HCT116 (cell line): ENCODE measurements around the gene TTLL7. TPM values are rescaled to one million over a fixed set of nuclear protein-coding genes. Genes with fewer than 3 reads are reported as not detected.

Experiments used
- ATAC-seq: fragments of 200-7000 bp; cut with Tn5 transposase; 2 replicates; pipeline ENCODE4 v1.9.1; 2020; ENCODE audit warnings: mild to moderate bottlenecking, moderate library complexity
- BruUV-seq: library from RNA; stranded (reverse); fragments of 400-500 nt; replicated peaks from 2 replicates; lab custom pipeline; 2021; lab: Mats Ljungman, UMichigan
- CTCF ChIA-PET: fragments of 300-600 bp; sonication (Branson Sonifier 250); formaldehyde crosslinking; loops from one replicate; lab custom pipeline; 2021; ENCODE audit warnings: antibody characterized with exemption; lab: Charles Lee
- POLR2A ChIA-PET: fragments of 300-600, 350-600 bp; sonication (Branson Sonifier 250); formaldehyde crosslinking; loops from one replicate; lab custom pipeline; 2021; ENCODE audit warnings: antibody characterized with exemption; lab: Charles Lee
- RAD21 ChIA-PET, 2 experiments: fragments of 300-600 bp; sonication (Branson Sonifier 250); formaldehyde crosslinking; loops; one replicate each; lab custom pipeline; 2023; ENCODE audit warnings: low total read pairs in 2 of 2; ENCODE audit not compliant: uncharacterized antibody in 2 of 2, unreplicated experiment in 2 of 2, low non-redundant PET in 1 of 2; lab: Charles Lee
- DNase-seq: peaks from one replicate; pipeline ENCODE4 v3.0.0-alpha.2; 2010; ENCODE audit warnings: low read depth, low spot score
- H2AFZ ChIP-seq: fragments of 200-600 bp; shearing (Covaris generic), sonication (generic); 2 replicates; pipeline ENCODE4 v1.6.1; 2017; ENCODE audit warnings: low read depth, mixed run types, mixed read lengths, antibody characterized with exemption, low read length; ENCODE audit not compliant: poor library complexity, severe bottlenecking
- H3K27ac ChIP-seq: 2 replicates; pipeline ENCODE4 v1.5.1; 2012; ENCODE audit warnings: low read depth, low read length
- H3K27me3 ChIP-seq: fragments of 200-600 bp; sonication (generic); 2 replicates; pipeline ENCODE4 v1.6.1; 2016; ENCODE audit warnings: mixed run types, low read length, mixed read lengths; ENCODE audit not compliant: insufficient read depth
- H3K36me3 ChIP-seq, 2 experiments: fragments of 200-500 bp in 1 of 2; fragments of 200-600 bp in 1 of 2; sonication (Bioruptor generic) in 1 of 2; sonication (generic) in 1 of 2; 2 replicates each; pipeline versions ENCODE4 v1.5.1 to v1.6.1; 2014 to 2016; ENCODE audit warnings: low read length in 2 of 2, inconsistent platforms in 1 of 2, mixed read lengths in 1 of 2, mixed run types in 1 of 2; ENCODE audit not compliant: insufficient read depth in 2 of 2, control insufficient read depth in 1 of 2
- H3K4me1 ChIP-seq, 2 experiments: fragments of 200-600 bp in 1 of 2; sonication (generic) in 1 of 2; 2 replicates each; pipeline versions ENCODE4 v1.5.1 to v1.6.1; 2012 to 2017; ENCODE audit warnings: low read length in 2 of 2, inconsistent platforms in 1 of 2, mild to moderate bottlenecking in 1 of 2, mixed read lengths in 1 of 2, mixed run types in 1 of 2, moderate library complexity in 1 of 2; ENCODE audit not compliant: insufficient read depth in 2 of 2, control insufficient read depth in 1 of 2
- H3K4me2 ChIP-seq: fragments of 200-600 bp; sonication (generic); 2 replicates; pipeline ENCODE4 v1.6.1; 2017; ENCODE audit warnings: mixed run types, low read length, mixed read lengths
- H3K4me3 ChIP-seq, 2 experiments: fragments of 200-600 bp in 1 of 2; sonication (generic) in 1 of 2; replicated peaks in 1 of 2; 2 replicates each; pipeline ENCODE4 v1.5.1; 2011 to 2016; ENCODE audit warnings: low read length in 2 of 2, control low read depth in 1 of 2, low read depth in 1 of 2, mild to moderate bottlenecking in 1 of 2, mixed read lengths in 1 of 2, mixed run types in 1 of 2
- H3K79me2 ChIP-seq: fragments of 200-600 bp; sonication (generic); 2 replicates; pipeline ENCODE4 v1.6.1; 2017; ENCODE audit warnings: mild to moderate bottlenecking, mixed run types, low read length, moderate library complexity, mixed read lengths; ENCODE audit not compliant: insufficient read depth
- H3K9ac ChIP-seq: fragments of 200-600 bp; sonication (generic); 2 replicates; pipeline ENCODE4 v1.6.1; 2016; ENCODE audit warnings: low read length, mixed read lengths
- H3K9me2 ChIP-seq: fragments of 200-600 bp; sonication (generic), shearing (Covaris generic); 2 replicates; pipeline ENCODE4 v1.6.1; 2017; ENCODE audit warnings: mixed run types, mild to moderate bottlenecking, moderate library complexity; ENCODE audit not compliant: insufficient read depth
- H3K9me3 ChIP-seq, 2 experiments: fragments of 200-500 bp in 1 of 2; fragments of 200-600 bp in 1 of 2; sonication (Bioruptor generic) in 1 of 2; sonication (generic) in 1 of 2; 2 replicates each; pipeline ENCODE4 v1.6.1; 2014 to 2017; ENCODE audit warnings: low read length in 2 of 2, mixed read lengths in 2 of 2, inconsistent platforms in 1 of 2, low read depth in 1 of 2, mild to moderate bottlenecking in 1 of 2, mixed run types in 1 of 2, moderate library complexity in 1 of 2; ENCODE audit not compliant: control insufficient read depth in 1 of 2, insufficient read depth in 1 of 2
- H4K20me1 ChIP-seq: fragments of 200-600 bp; sonication (generic), shearing (Covaris generic); 2 replicates; pipeline ENCODE4 v1.6.1; 2017; ENCODE audit warnings: mixed run types, mild to moderate bottlenecking, moderate library complexity; ENCODE audit not compliant: insufficient read depth
- CBX3 ChIP-seq: IDR thresholded peaks from 2 replicates; pipeline ENCODE4 v1.6.1; 2012; ENCODE audit warnings: low read depth
- EGR1 ChIP-seq: IDR thresholded peaks from 2 replicates; pipeline ENCODE4 v1.6.1; 2012; ENCODE audit warnings: low read depth
- EZH2 ChIP-seq: fragments of 200-600 bp; sonication (generic); IDR thresholded peaks from 2 replicates; pipeline ENCODE4 v1.6.1; 2017; ENCODE audit warnings: antibody characterized with exemption, mixed run types
- EZH2phosphoT487 ChIP-seq: fragments of 200-600 bp; IDR thresholded peaks from 2 replicates; pipeline ENCODE4 v1.6.1; 2018; ENCODE audit warnings: antibody characterized with exemption, borderline replicate concordance
- FOSL1 ChIP-seq: IDR thresholded peaks from 2 replicates; pipeline ENCODE4 v1.6.1; 2012; ENCODE audit warnings: low read depth
- JUND ChIP-seq: IDR thresholded peaks from 2 replicates; pipeline ENCODE4 v1.6.1; 2012
- POLR2A ChIP-seq: IDR thresholded peaks from 2 replicates; pipeline ENCODE4 v1.7.0; 2011; ENCODE audit warnings: borderline replicate concordance; ENCODE audit not compliant: insufficient read depth, insufficient read length; ENCODE audit errors: extremely low read depth
- POLR2AphosphoS5 ChIP-seq: IDR thresholded peaks from 2 replicates; pipeline ENCODE4 v1.6.1; 2011; ENCODE audit warnings: mild to moderate bottlenecking, low read depth, low read length, moderate library complexity
- SIN3A ChIP-seq: IDR thresholded peaks from 2 replicates; pipeline ENCODE4 v1.6.1; 2012; ENCODE audit warnings: low read depth
- SP1 ChIP-seq: IDR thresholded peaks from 2 replicates; pipeline ENCODE4 v1.6.1; 2012; ENCODE audit warnings: low read depth
- SRF ChIP-seq: IDR thresholded peaks from 2 replicates; pipeline ENCODE4 v1.6.1; 2012; ENCODE audit warnings: low read depth
- ZFX ChIP-seq: fragments of 450-650 bp; IDR thresholded peaks from 2 replicates; pipeline ENCODE4 v1.6.1; 2017
- intact Hi-C: fragments of 100-400 bp; cut with micrococcal nuclease; formaldehyde crosslinking; loops from 2 replicates; pipeline ENCODE4 v1.10.0; 2022
- total RNA-seq: library from RNA; stranded (reverse); gene quantifications from one replicate; pipeline ENCODE4 v1.2.1, GENCODE V29; 2021; ENCODE audit not compliant: unreplicated experiment
- TF ChIP-seq, protein P1 (sequence below): IDR thresholded peaks from 2 replicates; pipeline ENCODE4 v1.6.1; 2011; ENCODE audit warnings: mild to moderate bottlenecking, low read length, moderate library complexity; ENCODE audit not compliant: insufficient replicate concordance; ENCODE audit errors: extremely low read depth
- TF ChIP-seq, protein P2 (sequence below): IDR thresholded peaks from 2 replicates; pipeline ENCODE4 v1.6.1; 2012

TTLL7 gene
- total RNA-seq, 1 experiment from 2014 or later = 21.2 TPM

DNA sequence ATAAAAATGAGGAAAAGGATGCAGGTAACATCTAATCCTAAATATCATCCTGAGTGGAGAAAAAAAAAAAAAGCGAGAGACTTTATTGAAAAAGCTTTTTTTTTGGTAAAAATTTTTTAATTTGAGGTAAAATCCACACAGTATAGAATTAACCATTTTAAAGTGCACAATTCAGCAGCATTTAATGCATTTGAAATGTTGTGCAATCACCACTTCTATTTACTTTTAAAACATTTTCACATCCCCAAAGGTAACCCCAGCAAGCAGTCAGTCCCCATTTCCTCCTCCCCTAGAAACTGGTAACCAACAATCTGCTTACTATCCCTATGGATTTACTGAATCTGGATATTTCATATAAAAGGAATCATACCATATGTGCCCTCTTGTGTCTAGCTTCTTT lies 166.7 kb downstream of the TTLL7 start:
- POLR2A ChIA-PET = no interaction called here
- BruUV-seq = no TSS peak
- intact Hi-C loops = no loop called here

DNA sequence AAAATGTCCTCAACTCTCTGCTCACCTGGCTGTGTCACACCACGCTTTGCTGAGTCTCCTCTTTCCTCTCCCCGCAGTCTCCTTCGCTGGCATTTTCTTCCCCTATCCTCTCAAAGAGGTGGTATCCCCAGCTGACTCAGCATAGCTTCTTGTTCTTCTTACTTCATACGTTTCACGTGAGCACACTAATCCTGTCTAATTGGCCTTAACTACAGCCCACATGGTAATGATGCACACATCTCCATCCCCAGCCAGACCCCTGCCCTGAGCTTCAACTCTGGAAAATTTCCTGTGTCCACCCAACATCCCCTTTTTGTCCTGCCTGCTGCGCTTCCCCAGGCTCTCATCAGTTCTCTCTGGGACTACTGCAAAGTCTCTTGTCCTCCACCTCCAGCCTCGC lies 169.8 kb downstream of the TTLL7 start:
- no peak overlapping the region for H3K4me3 ChIP-seq
- H3K27ac ChIP-seq = no peak overlapping the region
- RAD21 ChIA-PET = no interaction called here
- H3K36me3 ChIP-seq = no peaks in the 10 kb centered on the region
- H3K4me2 ChIP-seq = no peak overlapping the region
- no peak for DNase-seq
- no TSS peak for BruUV-seq
- TF ChIP-seq SP1 = no peak
- no peak for TF ChIP-seq POLR2A
- no peak for TF ChIP-seq POLR2AphosphoS5
- no peak for TF ChIP-seq CBX3
- TF ChIP-seq EZH2phosphoT487 = no peak
- TF ChIP-seq, protein P1, sequence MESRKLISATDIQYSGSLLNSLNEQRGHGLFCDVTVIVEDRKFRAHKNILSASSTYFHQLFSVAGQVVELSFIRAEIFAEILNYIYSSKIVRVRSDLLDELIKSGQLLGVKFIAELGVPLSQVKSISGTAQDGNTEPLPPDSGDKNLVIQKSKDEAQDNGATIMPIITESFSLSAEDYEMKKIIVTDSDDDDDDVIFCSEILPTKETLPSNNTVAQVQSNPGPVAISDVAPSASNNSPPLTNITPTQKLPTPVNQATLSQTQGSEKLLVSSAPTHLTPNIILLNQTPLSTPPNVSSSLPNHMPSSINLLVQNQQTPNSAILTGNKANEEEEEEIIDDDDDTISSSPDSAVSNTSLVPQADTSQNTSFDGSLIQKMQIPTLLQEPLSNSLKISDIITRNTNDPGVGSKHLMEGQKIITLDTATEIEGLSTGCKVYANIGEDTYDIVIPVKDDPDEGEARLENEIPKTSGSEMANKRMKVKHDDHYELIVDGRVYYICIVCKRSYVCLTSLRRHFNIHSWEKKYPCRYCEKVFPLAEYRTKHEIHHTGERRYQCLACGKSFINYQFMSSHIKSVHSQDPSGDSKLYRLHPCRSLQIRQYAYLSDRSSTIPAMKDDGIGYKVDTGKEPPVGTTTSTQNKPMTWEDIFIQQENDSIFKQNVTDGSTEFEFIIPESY = no peak
- no peak for TF ChIP-seq ZFX
- TF ChIP-seq, protein P2, sequence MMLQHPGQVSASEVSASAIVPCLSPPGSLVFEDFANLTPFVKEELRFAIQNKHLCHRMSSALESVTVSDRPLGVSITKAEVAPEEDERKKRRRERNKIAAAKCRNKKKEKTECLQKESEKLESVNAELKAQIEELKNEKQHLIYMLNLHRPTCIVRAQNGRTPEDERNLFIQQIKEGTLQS = no peak
- TF ChIP-seq JUND = no peak
- H4K20me1 ChIP-seq = no peaks in the 10 kb centered on the region
- H3K9me3 ChIP-seq = no peaks in the 10 kb centered on the region
- H3K9me2 ChIP-seq = no peaks in the 10 kb centered on the region
- ATAC-seq = no peak
- no peak overlapping the region for H2AFZ ChIP-seq
- intact Hi-C loops = no loop called here
- no peaks in the 10 kb centered on the region for H3K27me3 ChIP-seq
- no peaks in the 10 kb centered on the region for H3K4me1 ChIP-seq
- POLR2A ChIA-PET = no interaction called here
- CTCF ChIA-PET = no interaction called here
- no peak overlapping the region for H3K9ac ChIP-seq
- H3K79me2 ChIP-seq = no peaks in the 10 kb centered on the region

More for the DNA sequence above, 166.7 kb downstream of the TTLL7 start:
- no peaks in the 10 kb centered on the region for H3K9me2 ChIP-seq
- no peak overlapping the region for H3K4me3 ChIP-seq
- no peak overlapping the region for H3K4me2 ChIP-seq
- no peak for ATAC-seq
- no peaks in the 10 kb centered on the region for H3K27me3 ChIP-seq
- CTCF ChIA-PET = interaction anchor here (1.1 kb wide), 1 partner anchor 16 kb away, joined by 3 read pairs; no protein-coding TSS in a partner anchor
- H3K36me3 ChIP-seq = no peaks in the 10 kb centered on the region
- H3K9me3 ChIP-seq = no peaks in the 10 kb centered on the region
- TF ChIP-seq EGR1 = no peak
- no peak for TF ChIP-seq POLR2A
- no peak for TF ChIP-seq EZH2
- TF ChIP-seq CBX3 = no peak
- no peak for TF ChIP-seq SRF
- TF ChIP-seq FOSL1 = no peak
- no peak for TF ChIP-seq SIN3A
- TF ChIP-seq ZFX = no peak
- no peaks in the 10 kb centered on the region for H3K4me1 ChIP-seq
- no peak overlapping the region for H2AFZ ChIP-seq
- H4K20me1 ChIP-seq = no peaks in the 10 kb centered on the region
- no peak for DNase-seq
- H3K9ac ChIP-seq = no peak overlapping the region
- RAD21 ChIA-PET = no interaction called here
- no peak overlapping the region for H3K27ac ChIP-seq
- H3K79me2 ChIP-seq = no peaks in the 10 kb centered on the region
